Left kidney (tissue), 8 donors: ENCODE results near the gene SLC25A51. TPM values are rescaled to one million over a fixed set of nuclear protein-coding genes. Genes with fewer than 3 reads are reported as not detected.

ENCODE experiments used
- DNase-seq: peaks from one replicate; pipeline ENCODE4 v3.0.0-alpha.2; 2013
- long read RNA-seq, 8 donors: transcript quantifications; one replicate each; lab custom pipeline, GENCODE V29; 2026
- polyA plus RNA-seq: library from polyadenylated mRNA; unstranded; fragments of 120-200 nt; gene quantifications from one replicate; pipeline ENCODE4 v1.2.1, GENCODE V29; 2013; ENCODE audit not compliant: insufficient read length

SLC25A51 gene
- 23.9 TPM for polyA plus RNA-seq
- long read RNA-seq, donor 1, partial matches to known transcripts, result 0 of 3 reads
- long read RNA-seq, donor 1, other reads (novel, unspliced or antisense), result 0 of 3 reads
- long read RNA-seq, donor 2, partial matches to known transcripts, result 0 of 1 reads
- long read RNA-seq, donor 2, other reads (novel, unspliced or antisense), result 0 of 1 reads
- long read RNA-seq, donor 3, partial matches to known transcripts, result 8 of 12 reads
- long read RNA-seq, donor 3, other reads (novel, unspliced or antisense), result 0 of 12 reads
- long read RNA-seq, donor 4, partial matches to known transcripts, result 5 of 5 reads
- long read RNA-seq, donor 4, other reads (novel, unspliced or antisense), result 0 of 5 reads
- long read RNA-seq, donor 5, partial matches to known transcripts, result 0 of 4 reads
- long read RNA-seq, donor 5, other reads (novel, unspliced or antisense), result 0 of 4 reads
- long read RNA-seq, donor 6, partial matches to known transcripts, result 0 of 3 reads
- long read RNA-seq, donor 6, other reads (novel, unspliced or antisense), result 0 of 3 reads
- long read RNA-seq, donor 7, result 0 reads
- long read RNA-seq, donor 8, partial matches to known transcripts, result 0 of 1 reads
- long read RNA-seq, donor 8, other reads (novel, unspliced or antisense), result 0 of 1 reads

DNA sequence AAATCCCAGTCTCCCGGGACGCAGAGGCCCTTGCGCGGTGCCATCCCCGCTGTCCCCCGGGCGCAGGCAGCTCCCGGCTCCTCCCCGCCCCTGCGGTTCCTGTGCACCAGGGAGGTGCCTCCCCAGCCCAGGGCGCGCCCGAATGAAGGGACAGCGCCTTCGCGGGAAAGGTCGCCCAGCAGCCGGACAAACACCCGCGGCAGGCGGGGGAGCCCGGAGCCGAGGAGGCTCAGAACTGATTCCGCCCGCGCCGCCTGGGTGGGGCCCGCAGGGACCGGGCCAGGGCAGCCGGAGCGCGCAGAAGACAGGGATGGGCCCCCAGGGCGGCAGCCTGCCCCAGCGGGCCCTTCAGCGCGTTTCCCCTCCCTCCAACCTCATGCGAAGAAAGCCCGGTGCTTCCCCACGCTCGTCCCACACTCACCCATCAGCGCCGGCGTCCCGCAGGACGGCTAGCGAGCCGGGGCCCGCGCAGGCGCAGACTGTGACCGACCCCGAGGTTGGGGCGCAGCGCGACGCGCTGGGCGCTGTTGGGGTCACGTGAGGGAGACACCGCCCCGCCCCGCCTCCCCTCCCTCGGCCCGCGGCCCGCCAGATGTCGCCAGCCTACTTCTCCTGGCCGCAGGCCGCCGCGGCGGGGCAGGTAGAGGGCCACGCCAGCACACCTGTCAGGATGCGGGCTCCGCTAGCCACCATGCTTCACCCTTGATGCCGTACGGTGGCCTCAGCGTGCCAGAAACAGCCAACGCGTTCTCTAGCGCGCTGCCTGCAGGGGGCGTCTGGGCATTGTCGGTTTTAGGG lies at the start of gene SLC25A51:
TSS of gene SLC25A51 (minus strand) at position 481 of the 798 bp plus-strand sequence. CDS start 15,577 bp downstream, outside the sequence.
- DNase-seq, result peak; percentile 96

DNA sequence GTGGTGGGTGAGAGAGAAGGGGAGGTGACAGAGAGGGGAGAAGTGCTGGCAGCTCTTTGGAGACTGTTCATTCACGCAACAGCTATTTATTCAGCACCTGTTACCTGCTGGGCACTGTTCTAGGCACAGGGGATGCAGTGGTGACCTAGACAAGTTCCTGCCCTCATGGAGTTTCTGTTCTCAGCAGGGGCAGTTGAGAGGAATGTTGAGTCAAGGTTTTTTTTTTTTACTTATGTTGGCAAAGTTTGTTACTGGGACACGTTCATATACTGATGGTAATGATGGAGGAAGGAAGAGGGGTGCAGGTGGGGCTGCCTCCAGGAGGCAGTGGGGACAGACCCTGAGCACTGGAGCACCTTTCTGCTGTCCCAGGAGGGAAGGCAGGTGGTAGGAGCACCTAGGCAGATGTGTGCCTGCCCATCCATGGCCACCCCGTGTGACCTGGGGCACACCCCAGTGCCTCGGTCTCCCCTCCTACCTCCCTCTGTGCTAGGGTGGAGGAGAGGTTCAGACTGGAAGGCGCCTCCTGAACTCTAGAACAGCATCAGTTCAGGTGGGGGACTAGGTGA lies 49.4 kb upstream of the SLC25A51 start:
- no peak for DNase-seq

GRCh38 chr9:37952731-37953130 lies 48.8 kb upstream of the SLC25A51 start:
- no peak for DNase-seq

GRCh38 chr9:37951671-37952449 lies 47.9 kb upstream of the SLC25A51 start:
- no peak for DNase-seq

- no peak for DNase-seq
These were observed 46.6 kb upstream of the SLC25A51 start for GRCh38 chr9:37950561-37950960.

DNA sequence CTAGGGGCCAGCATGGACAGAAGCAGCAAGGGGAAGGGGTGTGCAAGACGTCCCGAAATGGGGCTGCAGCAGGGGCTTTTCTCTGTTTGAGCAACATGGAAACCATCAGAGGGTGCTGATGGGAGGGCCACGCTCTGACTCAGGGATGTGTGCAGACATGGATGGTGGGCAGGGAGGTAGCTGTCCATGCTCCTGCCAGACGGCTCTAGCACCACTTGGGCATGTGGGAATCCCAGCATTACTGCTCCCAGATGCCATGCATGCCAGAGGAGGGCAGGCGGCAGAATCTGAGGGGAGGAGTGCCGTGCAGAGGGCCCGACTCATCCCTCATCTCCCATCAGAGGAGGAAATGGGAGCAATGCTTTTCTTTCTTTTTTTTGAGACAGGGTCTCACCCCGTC lies 45.6 kb upstream of the SLC25A51 start:
- no peak for DNase-seq

DNA sequence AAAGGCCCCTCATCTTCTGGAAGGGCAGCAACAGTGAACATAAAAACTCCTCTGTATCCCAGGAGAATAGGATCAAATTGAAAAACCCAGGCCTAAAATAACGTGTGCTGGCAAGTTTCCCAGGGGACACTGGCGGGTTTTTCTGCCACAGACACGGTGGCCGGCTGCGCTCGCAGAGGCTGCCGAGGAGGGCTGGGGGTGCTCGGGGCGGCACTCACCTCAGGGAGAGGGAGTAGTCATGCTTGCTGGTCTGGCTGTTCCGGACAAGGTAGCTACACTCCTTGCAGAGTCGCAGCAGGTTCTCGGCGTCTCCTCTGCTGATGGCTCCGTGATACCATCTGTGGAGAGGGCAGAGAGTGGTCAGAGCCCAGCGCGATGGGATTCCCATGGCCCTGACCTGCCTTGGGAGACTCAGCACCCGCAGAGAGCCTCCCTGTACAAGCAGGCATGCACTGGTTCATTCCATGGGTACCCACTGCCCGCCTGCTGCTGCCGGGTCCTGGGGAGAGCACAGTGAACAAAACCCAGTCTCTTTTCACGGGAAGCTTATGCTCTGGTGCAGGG lies 44.6 kb upstream of the SLC25A51 start:
- no peak for DNase-seq

- no peak for DNase-seq
These were observed 44.0 kb upstream of the SLC25A51 start for GRCh38 chr9:37947977-37948376.

DNA sequence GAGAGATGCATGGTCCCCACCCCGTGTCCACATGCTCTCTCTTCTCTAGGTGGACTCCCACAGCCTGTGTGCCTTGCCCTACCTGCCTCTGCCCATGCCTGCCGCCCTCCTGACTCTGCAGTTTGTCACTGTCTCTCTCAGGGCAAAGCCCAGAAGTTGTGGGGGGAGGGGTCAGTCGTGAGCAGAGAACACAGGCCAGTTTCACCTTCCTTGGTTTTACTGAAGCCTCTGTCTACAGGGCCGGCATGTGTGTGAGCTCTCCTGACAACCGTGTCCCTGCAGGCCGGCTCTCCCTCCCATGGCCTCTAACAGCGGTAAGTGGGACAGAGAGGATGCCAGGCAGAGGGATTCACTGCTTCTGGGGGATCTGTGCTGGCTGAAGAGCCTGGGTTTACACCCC lies 43.5 kb upstream of the SLC25A51 start:
- no peak for DNase-seq

DNA sequence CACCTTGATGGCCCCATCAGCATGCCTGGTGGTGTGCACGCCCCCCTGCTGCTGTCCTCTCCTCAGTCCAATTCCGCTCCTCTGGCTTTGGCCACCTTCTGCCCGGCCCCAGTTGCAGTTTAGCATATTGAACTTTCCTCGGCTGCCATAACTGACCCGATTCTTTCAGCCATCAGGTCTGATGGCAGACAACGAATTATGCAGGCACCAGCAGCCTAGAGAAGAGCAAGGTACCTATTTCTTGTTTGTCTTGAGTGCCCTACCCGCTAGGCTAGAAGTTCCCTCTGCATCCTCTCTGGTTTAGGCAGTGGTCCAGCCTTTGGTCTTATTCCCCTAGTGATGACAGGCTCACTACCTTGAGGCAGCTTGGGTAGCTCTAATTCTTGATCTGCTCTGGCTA lies 43.0 kb upstream of the SLC25A51 start:
- DNase-seq, result no peak

DNA sequence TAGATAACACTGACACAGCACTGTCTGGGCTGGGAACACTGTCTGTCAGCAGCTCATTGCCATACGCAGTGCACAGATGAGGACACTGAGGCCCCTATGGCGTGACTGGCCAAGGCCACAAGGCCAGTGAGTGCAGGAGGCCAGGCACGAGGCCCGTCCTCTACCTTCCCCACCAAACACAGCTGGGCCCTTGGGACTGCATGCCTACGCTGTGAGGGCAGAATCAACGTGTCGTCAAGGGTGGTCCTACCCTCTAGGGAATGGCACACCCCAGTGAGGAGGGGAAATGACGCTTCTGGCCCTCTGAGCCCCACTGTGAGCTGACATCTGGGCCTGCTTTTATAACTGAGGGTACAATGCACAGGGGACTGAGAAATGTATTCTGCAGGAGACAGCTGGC lies 42.1 kb upstream of the SLC25A51 start:
- DNase-seq, result no peak

DNA sequence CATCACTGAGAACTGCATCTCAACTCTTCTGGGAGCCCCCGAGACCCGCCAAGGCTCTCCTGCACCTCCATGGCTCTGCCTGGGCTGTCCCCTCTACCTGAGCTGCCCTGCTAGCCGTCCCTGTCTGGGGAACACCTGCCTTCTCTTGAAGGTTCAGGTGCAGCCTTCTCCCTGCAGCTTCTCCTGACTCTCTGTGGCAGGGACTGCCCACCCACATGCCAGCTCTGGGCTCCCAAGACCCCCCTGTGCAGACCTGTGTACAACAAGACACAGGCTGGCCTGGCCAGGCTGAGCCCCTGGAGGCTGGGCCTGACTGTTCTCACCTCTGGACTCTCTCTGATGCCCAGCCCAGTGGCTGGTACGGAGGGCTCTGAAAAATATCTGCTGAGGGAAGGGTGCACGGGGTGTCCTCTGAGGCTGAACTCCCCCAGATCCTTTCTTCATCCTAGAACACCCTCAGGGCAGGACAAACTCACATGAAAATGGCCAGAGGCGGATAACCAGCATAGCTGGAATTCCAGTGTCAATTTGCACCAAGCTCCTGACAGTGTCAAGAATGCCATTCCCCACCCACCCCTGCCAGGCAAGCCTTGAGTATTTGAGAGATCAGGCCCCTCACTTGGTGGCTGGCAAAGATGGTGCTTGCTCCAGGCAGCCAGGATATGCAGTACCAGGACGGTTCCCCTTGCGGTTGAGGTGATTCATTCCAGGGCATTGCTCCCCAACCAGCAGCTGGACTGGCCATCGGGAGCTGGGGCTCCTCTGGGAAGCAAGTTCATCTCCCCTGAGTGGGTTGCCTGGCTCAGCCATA lies 40.9 kb upstream of the SLC25A51 start:
- no peak for DNase-seq

GRCh38 chr9:37944266-37944650 lies 40.3 kb upstream of the SLC25A51 start:
- DNase-seq, result no peak

DNA sequence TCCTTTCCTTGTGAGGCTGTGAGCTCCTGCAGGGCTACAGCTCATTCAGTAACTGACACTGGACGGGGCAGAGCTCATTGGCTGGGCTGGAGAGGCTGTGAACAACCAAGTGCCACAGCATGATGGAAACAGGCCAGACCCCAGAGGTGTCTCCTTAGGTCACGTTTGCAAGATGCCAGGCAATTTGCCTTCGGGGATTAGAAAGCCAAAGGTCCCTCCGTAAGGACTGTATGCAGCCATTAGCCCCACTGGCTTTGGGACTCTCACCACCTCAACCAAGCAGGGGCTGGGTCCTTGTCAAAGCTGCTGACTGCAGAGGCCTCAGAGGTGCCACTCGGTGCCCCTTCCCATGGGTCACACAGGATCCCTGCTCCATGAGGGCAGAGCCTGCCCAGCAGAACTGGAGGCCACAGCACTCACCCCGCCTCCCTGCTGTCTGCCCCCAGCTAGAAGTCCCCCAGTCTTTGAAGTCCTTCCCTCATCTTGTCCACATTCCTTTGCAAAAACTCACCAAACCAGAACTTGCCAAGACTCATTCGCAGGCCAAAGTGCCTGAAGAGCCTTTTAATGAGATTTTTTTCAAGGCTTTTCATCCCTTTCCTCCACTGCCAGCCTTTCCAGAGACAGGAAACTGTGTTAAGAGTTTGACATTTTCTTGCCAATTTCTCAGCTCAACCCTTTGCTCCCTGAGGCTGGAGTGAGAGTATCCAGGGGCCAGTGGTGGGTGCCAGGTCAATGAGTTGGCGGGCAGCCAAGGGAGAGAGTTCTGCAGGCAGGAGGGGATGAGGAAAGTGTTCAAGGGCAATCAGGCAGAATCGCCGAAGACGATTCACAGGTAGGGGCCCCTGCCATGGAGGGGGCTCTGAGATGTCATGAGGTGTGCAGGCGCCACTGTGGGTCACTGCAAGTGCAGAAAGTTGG lies 39.7 kb upstream of the SLC25A51 start:
- peak; percentile 34 for DNase-seq

GRCh38 chr9:37942621-37943344 lies 38.9 kb upstream of the SLC25A51 start:
- DNase-seq, result no peak

- DNase-seq, result no peak
These were observed 37.3 kb upstream of the SLC25A51 start for GRCh38 chr9:37941253-37941652.

- no peak for DNase-seq
These were observed 35.7 kb upstream of the SLC25A51 start for GRCh38 chr9:37939575-37940095.
